Measurements from ENCODE around the gene CD320.

- TF ChIP-seq CTCF (IDR thresholded peaks at IDR 0.05; ENCODE audit: poor library complexity), result no peak
- TF ChIP-seq EZH2 (IDR thresholded peaks at IDR 0.05; ENCODE audit: borderline replicate concordance), result no peak
- TF ChIP-seq EZH2phosphoT487 (IDR thresholded peaks at IDR 0.05; ENCODE audit: low read depth, severe bottlenecking, unreplicated experiment), result no peak
Observed at GRCh38 chr19:8324186-8325050, 16.3 kb upstream of the CD320 start.
